LNCaP clone FGC (cell line): ENCODE results near the gene ZNF620.
A peak's percentile ranks its signal among the peaks of the same experiment; 100 is the strongest.

Experiments
- DNase-seq: peaks from one replicate; pipeline ENCODE4 v3.0.0-alpha.2; 2011; ENCODE audit warnings: low read depth
- H3K4me3 ChIP-seq: 2 replicates; pipeline ENCODE4 v1.5.1; 2011; ENCODE audit warnings: mild to moderate bottlenecking, low read depth, low read length, control low read depth
- TF ChIP-seq, protein P1 (sequence below): IDR thresholded peaks from 2 replicates; pipeline ENCODE4 v1.5.1; 2012; ENCODE audit warnings: mild to moderate bottlenecking; ENCODE audit not compliant: control insufficient read depth, insufficient read depth; ENCODE audit errors: extremely low read depth

Gene ZNF620

DNA sequence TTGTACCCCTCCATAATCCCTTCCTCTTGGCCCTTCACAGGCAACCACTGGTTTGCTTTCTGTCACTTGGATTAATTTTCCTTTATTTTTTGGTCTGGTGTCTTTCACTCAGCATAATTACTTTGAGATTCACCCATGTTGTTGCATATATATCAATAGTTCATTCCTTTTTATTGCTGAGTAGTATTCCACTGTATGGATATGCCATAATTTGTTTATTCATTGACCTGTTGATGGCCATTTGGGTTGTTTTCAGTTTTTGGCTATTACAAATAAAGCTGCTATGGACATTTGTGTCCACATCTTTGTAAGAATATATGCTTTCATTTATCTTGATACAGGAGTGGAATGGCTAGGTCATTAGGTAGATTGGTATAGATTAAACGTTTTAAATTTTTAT is 13.0 kb downstream of the ZNF620 start:
- TF ChIP-seq, protein P1, sequence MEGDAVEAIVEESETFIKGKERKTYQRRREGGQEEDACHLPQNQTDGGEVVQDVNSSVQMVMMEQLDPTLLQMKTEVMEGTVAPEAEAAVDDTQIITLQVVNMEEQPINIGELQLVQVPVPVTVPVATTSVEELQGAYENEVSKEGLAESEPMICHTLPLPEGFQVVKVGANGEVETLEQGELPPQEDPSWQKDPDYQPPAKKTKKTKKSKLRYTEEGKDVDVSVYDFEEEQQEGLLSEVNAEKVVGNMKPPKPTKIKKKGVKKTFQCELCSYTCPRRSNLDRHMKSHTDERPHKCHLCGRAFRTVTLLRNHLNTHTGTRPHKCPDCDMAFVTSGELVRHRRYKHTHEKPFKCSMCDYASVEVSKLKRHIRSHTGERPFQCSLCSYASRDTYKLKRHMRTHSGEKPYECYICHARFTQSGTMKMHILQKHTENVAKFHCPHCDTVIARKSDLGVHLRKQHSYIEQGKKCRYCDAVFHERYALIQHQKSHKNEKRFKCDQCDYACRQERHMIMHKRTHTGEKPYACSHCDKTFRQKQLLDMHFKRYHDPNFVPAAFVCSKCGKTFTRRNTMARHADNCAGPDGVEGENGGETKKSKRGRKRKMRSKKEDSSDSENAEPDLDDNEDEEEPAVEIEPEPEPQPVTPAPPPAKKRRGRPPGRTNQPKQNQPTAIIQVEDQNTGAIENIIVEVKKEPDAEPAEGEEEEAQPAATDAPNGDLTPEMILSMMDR, result no peak
- no peak for DNase-seq
- H3K4me3 ChIP-seq, result no peak overlapping the region

DNA sequence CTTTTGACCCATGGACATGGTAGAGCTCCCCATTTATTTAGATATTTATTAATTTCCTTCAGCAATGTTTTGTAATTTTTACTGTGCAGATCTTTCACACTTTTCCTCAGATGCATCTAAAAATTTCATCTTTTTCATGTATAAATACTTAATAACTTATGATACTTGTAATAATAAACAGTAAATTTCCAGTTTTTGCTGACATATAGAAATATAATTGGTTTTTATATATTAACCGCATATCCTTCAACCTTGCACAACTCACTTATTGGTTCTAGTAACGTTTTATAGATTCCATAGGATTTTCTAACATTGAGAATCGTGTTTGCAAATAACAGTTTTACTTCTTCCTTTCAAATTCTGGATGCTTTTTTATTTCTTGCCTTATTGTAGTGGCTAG is 15.4 kb downstream of the ZNF620 start:
- H3K4me3 ChIP-seq, result no peak overlapping the region
- TF ChIP-seq, protein P1, result no peak
- DNase-seq, result no peak

DNA sequence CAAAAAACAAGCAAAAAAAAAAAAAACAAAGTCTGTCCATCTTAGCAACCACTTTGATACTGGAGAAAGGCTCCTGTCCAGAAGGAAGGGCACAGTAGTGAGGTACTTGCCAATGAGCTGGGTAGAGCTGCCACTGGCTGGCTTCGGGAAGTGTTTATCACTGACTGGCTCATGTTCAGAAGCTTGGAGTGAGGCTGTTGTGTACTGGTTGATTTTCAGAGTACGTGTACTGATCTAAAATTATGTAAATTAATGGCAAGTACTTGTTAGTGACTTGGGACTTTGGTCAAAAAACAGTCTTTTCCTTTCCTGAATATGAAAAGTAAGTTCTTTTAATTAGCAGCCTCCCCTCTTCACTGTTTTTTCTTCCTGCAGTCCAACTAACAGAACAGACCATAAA is 17.9 kb downstream of the ZNF620 start:
- TF ChIP-seq, protein P1, result no peak
- DNase-seq, result peak; percentile 15
- H3K4me3 ChIP-seq, result peak overlapping the region; percentile 69

DNA sequence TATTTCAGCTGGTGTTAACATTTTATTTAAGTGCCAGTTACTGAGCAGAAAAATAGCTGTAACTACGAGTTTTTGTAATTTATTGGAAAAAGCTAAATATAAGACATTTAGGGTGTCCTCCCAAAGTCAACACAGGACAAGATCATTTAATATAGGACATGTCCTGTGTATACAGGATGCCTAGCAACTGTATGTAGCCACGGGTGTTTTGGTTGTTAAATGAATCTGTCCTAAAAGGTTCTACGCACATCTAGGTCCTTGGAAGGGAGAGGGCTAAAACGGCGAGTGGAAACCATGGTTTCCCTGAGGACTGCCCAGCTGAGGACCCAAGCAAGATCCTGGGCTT is 18.4 kb downstream of the ZNF620 start:
- TF ChIP-seq, protein P1, result no peak
- peak; percentile 1 for DNase-seq

DNA sequence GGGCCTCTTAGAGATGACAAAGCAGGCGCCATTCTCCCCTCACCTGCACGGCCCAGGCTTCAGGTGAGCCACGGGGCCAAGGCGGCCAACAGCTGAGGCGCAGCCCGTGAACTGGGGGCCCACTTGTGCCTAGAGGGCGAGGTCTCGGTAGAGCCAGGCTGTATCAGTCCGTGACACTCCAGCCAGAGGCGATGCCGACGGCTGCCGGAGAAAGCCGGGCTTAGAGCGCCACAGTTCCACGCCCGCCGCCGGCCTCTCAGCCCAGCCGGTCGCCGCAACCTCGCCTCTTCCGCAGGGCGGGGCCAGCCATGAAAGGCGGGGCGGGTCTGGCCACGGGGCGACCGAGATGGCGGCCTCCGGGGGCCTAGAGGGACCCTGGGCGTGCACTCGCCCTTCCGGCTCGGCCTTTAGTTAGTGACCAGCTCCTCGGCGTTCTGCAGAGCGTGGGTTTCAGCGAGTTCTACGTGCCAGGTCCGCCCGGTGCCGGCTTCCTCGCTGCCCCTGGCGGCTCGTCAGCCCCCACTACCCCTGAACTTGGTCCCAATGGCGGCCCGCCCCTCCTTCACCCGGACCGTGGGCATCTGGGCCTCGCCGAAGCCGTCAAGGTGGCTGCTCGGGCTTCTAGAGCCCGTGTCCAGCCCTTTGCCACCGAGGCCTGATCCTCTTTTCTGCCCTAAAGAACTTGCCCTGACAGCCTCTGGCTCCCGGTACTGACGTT is 18.9 kb downstream of the ZNF620 start, which contains the start of gene ZNF621:
ZNF621 (plus strand) TSS at position 393 of the 718 bp plus-strand sequence. CDS start 881 bp downstream, outside the sequence.
- peak within 1 kb of the TSS; percentile 69 for H3K4me3 ChIP-seq
- peak; percentile 49 for DNase-seq
- TF ChIP-seq, protein P1, result peak; percentile 15; the same call in 1 of the 2 replicates

More for the DNA sequence above, 18.4 kb downstream of the ZNF620 start:
- H3K4me3 ChIP-seq, result peak overlapping the region; percentile 69

DNA sequence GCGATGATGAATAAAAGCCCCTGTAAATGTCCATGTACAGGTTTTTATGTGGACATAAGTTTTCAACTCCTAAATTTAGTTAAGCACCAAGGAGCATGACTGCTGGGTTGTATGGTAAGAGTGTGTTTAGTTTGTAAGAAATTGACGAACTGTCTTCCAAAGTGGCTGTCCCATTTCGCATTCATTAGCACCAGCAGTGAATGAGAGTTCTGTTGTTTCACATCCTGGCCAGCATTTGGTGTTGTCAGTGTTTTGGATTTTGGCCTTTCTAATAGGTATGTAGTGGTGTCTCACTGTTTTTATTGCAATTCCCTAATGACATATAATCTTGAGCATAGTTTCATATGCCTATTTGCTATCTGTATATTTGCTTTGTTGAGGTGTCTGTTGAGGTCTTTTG is 22.6 kb downstream of the ZNF620 start:
- no peak for DNase-seq
- TF ChIP-seq, protein P1, result no peak
- no peak overlapping the region for H3K4me3 ChIP-seq

DNA sequence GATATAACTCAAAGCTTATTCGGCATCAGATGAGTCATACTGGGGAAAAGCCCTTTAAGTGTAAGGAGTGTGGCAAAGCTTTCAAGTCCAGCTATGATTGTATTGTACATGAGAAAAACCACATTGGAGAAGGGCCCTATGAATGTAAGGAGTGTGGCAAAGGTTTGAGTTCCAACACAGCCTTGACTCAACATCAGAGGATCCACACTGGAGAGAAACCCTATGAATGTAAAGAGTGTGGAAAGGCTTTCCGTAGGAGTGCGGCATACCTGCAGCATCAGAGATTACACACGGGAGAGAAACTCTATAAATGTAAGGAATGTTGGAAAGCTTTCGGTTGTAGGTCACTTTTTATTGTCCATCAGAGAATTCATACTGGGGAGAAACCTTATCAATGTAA is 26.4 kb downstream of the ZNF620 start:
- no peak for DNase-seq
- H3K4me3 ChIP-seq, result no peak overlapping the region
- TF ChIP-seq, protein P1, result no peak
